Measurements from ENCODE around the gene CD109.
"Not testable (repeated sequence)": the region's sequence is repeated elsewhere in the genome, so short reads cannot be mapped to it uniquely, and the experiment has no call there.

CD109 gene

DNA sequence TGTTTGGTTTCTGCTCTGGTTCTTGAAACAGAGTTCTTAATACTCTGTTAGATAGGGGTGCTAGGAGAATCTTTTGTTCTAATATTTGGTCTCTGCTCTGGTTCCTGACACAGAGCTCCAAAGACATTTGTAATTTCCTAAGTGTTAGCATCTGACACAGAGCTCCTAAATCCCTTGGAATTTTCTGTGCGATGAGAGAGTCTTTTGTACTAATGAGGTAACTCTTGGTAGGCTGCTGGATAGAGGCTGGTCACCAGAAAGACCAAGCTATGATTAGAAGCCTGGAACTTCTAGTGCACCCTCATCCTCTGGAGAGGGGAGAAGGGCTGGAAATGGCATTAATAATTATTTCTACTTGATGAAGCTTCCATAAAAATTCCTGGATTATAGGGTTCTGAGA, 7.7 kb upstream of the CD109 start:
- FAIRE-seq = no peak

GRCh38 chr6:73690056-73690455, 5.9 kb upstream of the CD109 start:
- no peak for FAIRE-seq

GRCh38 chr6:73691512-73691911, 4.5 kb upstream of the CD109 start:
- FAIRE-seq = no peak

GRCh38 chr6:73694711-73695411, 1.1 kb upstream of the CD109 start:
- FAIRE-seq = no peak

DNA sequence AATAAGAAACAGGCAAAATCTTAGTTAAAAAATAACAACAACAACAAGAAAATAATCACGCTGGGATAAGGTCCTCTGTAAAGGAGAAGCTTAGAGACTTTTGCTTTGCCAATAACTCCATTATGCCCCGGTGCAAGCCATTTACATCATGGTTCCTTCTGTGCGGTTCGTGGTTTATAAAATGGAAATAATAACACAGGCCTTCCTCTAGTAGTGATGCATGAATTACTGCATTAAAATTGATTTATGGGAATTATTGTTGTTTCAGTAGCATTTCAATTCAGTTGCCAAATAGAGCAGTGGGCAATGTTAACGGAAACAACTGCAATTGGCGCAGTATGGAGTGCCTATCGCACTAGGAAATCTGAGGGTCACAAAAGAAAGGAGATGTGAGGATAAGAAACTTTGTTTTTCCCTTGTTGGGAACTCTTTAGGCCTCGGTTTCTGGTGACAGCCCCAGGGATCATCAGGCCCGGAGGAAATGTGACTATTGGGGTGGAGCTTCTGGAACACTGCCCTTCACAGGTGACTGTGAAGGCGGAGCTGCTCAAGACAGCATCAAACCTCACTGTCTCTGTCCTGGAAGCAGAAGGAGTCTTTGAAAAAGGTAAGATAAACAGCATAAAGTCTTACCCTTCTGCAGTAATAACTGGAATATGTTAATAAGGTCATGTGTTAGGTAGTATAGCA, 1.1 kb downstream of the CD109 start:
- FAIRE-seq = no peak

GRCh38 chr6:73699676-73700459, 3.9 kb downstream of the CD109 start:
- no peak for FAIRE-seq

GRCh38 chr6:73702444-73702843, 6.4 kb downstream of the CD109 start:
- no peak for FAIRE-seq

GRCh38 chr6:73703466-73703865, 7.5 kb downstream of the CD109 start:
- no peak for FAIRE-seq

- FAIRE-seq = no peak
These were observed 8.3 kb downstream of the CD109 start for GRCh38 chr6:73704260-73704659.

GRCh38 chr6:73704798-73705197, 8.8 kb downstream of the CD109 start:
- no peak for FAIRE-seq

DNA sequence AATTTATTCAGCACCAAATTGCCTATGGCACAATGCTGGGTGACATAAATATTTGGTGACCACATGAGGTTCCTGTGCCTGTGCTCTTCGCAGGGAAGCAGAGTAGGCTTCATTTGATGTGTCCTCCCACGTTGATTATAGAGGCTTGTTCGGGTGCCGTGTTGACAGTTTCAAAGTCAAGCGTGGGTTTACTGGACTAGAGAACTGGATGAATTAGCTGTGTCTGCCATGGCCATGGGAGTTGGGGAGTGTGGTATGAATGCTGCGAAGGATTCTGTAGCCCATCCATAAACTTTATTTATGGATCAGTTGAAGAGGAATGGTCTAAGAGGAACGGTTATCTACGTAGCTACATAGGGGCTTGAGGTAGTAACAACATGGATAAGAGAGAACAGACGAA, 11.0 kb downstream of the CD109 start:
- no peak for FAIRE-seq

- FAIRE-seq = no peak
These were observed 14.5 kb downstream of the CD109 start for GRCh38 chr6:73710470-73710869.

DNA sequence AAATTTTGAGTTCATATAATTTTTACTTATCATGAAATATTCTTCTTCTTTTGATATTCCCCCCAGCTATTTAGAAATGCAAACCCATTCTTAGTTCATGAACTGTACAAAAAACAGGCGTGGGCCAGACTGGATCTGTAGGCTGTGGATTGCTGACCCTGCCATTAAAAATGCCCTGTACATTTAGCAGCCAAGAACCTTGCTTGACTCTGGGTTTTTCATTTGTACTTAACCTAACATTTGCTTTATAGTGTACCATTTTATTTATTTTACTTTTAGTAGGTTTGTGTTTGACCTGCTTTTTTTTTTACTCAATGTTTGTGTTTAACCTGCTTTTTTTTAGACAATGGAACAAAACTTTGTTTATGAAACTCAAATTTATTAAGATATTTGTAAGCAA, 14.9 kb downstream of the CD109 start:
- no peak for FAIRE-seq

DNA sequence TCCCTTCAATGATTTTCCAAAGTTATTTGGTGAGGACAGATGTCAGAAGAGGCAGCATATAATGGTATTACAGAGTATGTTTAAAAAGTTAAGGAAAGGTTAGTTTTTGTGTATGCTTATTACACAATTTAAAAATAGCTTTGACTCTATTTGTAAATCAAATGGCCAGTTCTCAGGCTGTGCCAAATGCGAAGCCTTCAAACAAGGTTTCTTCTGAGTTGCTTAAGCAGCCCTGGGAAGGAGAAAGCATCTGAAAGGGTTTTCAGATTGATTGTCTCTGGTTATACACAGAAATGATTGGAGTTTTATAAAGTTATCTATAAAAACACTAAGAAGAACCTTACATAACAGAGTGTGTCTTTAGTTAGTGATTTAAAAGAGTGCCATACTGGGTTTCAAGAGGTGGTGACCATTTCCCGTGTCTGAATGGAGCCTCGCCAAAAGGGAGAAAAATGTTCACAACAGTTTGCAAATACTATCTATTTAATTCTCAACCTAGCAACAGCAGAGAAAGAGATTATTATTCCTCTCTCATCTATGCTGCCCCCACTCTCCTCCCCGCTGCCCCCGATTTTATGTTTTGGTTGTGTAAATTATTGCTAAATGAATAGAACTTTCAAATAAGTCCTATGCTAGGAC, 16.7 kb downstream of the CD109 start:
- FAIRE-seq = no peak

DNA sequence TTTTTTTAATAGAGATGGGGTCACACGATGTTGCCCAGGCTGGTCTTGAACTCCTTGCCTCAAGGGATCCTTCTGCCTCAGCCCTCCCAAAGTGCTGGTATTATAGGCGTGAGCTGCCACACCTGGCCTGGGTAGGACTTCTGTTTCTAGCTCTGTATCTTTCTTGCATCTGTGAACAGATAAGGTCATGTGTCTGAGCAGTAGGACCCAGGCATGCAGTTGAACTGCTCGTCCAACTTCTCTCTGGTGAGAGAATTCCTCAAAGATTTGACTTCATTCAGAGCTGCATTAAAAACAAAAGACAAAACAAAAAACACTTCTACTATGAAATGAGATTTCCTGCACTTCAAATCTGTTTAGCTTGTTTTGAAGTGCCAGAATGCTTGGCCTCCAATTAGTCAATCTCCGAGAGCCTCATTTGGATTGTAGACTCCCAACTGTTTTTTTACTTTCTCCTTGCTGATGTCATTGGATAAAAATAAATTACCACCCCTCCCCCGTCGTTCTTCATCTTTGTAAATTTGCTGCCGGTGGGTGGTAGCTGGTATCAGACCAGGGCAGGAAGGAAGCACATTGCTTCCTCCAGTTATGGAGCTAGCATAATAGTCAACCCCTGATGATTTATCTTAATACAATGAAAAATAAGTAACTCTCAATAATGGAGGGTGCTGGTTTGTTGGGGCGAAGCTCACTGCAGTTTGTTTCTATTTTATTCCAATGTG, 17.6 kb downstream of the CD109 start:
- no peak for FAIRE-seq

GRCh38 chr6:73715111-73715508, 19.1 kb downstream of the CD109 start:
- not testable (repeated sequence) for FAIRE-seq

DNA sequence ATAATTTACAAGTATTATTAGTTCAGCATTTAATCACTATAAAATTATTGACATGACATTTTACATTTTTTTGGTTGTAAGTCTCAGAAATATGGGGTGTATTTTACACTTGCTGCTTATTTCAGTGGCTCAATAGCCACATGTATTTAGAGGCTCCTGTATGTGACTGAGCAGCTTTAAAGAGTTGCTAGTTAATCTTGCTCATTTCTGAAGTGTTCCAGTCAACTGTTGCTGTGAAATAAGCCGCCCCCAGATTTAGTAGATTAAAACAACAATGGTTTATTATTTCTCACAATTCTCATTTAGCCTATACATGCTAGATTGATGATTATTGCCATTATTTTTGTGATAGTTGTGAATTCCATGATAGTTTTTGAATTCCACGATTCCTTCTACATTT, 23.0 kb downstream of the CD109 start:
- FAIRE-seq = no peak

DNA sequence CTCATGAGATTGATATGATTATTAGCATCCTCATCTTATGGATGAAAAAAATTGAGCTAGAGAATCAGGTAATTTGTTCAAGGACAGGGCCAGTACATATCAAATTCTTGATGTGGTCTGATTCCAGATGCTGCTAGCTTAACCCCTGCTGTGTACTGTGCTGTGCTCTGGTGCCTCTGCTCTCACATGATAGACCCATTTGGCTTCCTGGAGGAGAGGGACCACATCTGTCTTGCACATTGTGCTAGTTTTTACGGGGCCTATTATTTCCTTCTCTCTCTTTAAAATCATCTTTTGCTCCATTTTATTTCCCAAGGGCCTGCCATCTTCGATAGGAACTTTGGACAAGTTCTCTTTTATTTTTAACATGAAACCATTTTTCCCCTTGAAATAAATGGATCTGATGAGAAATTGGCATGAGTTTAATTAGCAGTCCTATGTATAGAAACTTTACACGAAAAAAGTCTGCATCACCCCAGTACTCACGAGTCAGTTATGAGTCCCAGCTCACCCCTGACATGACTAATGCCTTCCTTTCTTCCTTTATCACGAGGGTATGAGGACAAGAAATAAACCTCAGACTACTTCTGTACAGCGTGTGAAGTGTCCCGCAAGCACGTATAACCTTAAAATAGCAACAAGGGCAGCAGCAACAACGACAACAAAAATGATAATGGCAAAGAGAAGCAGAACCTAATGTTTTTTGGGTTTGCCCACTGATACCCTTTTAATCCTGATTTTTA, 26.5 kb downstream of the CD109 start:
- FAIRE-seq = no peak

DNA sequence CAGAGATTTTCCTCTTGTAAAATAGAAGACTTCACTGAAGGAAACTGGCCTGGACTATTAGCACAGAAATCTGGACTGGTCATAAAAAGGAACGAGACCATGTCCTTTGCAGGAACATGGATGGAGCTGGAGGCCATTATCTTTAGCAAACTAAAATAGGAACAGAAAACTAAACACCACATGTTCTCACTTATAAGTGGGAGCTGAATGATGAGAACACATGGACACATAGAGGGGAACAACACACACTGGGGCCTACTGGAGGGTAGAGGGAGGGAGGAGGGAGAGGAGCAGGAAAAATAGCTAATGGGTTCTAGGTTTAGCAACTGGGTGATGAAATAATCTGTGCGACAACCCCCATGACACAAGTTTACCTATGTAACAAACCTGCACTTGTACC, 27.5 kb downstream of the CD109 start:
- not testable (repeated sequence) for FAIRE-seq

DNA sequence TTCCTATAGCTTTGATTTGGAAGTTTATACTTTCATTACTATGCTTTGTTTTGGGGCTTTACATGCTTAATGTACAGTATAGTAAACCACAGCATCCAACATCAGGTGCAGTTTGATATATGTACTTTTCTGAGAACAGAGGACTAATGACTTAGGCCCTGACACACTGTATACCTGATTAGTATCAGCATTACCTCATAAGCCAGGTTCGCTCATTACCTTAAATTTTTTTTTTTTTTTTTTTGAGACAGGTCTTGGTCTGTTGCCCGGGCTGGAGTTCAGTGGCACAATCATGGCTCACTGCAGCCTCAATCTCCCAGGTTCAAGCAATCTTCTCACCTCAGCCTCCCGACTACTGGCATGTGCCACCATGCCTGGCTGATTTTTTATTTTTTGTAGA, 28.4 kb downstream of the CD109 start:
- FAIRE-seq = no peak

DNA sequence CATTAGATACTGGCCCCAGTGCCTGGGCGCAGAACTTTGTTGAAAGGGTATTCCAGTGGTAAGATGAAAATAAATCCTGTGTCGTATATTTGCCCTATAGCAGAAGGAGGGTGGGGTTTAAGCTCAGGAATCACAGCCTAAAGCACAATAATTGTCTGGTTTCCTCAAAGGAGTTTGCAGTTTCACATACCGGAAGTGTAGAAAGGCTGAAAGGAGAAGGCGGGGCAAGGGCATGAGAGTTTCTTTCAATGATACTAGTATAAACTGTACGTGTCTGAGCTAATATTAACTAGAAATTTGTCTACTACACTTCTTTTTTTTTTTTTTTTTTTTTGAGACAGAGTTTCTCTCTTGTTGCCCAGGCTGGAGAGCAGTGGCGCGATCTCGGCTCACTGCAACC, 29.2 kb downstream of the CD109 start:
- FAIRE-seq = not testable (repeated sequence)

DNA sequence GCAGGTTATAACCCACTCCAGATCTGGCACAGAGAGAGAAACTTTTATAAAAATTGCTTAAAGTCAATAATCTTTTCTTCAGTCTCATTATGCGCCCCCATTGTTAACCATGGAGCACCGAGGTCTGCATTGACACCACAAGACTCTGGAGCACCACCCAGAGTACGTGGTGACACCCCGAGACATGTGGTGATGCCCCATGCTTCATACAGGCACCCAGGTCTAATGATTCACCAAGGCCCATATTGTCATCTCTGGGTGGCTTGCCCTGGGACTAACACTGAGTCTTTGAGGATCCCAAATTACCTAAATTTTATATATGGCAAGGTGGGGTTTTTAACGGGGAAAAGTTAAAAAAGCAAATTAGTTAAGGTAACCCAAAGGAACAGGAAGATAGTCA, 31.1 kb downstream of the CD109 start:
- no peak for FAIRE-seq

Data from TTC549 (cell line).